Hepatocyte (in vitro differentiated cells): ENCODE data around the gene TNFSF4. TPM values are rescaled to one million over a fixed set of nuclear protein-coding genes. Genes with fewer than 3 reads are reported as not detected.
"Not testable (repeated sequence)": the region's sequence is repeated elsewhere in the genome, so short reads cannot be mapped to it uniquely, and the experiment has no call there.

Experiments
- DNase-seq: peaks from one replicate; pipeline ENCODE4 v3.0.0-alpha.2; 2016; ENCODE audit warnings: low spot score
- H2AFZ ChIP-seq: fragments of 200-600 bp; sonication (generic); 2 replicates; pipeline ENCODE4 v1.6.0; 2016; ENCODE audit warnings: antibody characterized with exemption, mild to moderate bottlenecking
- H3K27ac ChIP-seq: fragments of 200-600 bp; sonication (generic); 2 replicates; pipeline ENCODE4 v1.5.1; 2016; ENCODE audit warnings: mild to moderate bottlenecking
- H3K27me3 ChIP-seq: fragments of 200-600 bp; sonication (generic); 2 replicates; pipeline ENCODE4 v1.6.1; 2016
- H3K36me3 ChIP-seq: fragments of 200-600 bp; sonication (generic); replicated peaks from 2 replicates; pipeline ENCODE4 v1.5.1; 2016; ENCODE audit warnings: low read depth; ENCODE audit not compliant: insufficient read depth
- H3K4me1 ChIP-seq: fragments of 200-600 bp; sonication (generic); 2 replicates; pipeline ENCODE4 v1.5.1; 2016; ENCODE audit warnings: mild to moderate bottlenecking, moderate library complexity; ENCODE audit not compliant: insufficient read depth
- H3K4me2 ChIP-seq: fragments of 200-600 bp; sonication (generic); 2 replicates; pipeline ENCODE4 v1.6.0; 2016
- H3K4me3 ChIP-seq: fragments of 200-600 bp; sonication (generic); 2 replicates; pipeline ENCODE4 v1.5.1; 2016; ENCODE audit warnings: mild to moderate bottlenecking
- H3K79me2 ChIP-seq: fragments of 200-600 bp; sonication (generic); 2 replicates; pipeline ENCODE4 v1.6.0; 2017; ENCODE audit warnings: mild to moderate bottlenecking
- H3K9me2 ChIP-seq: fragments of 200-600 bp; sonication (generic); replicated peaks from 2 replicates; pipeline ENCODE4 v1.6.0; 2017; ENCODE audit warnings: mild to moderate bottlenecking; ENCODE audit not compliant: insufficient read depth
- H3K9me3 ChIP-seq: fragments of 200-600 bp; sonication (generic); 2 replicates; pipeline ENCODE4 v1.5.1; 2016; ENCODE audit warnings: low read depth, mild to moderate bottlenecking
- H4K20me1 ChIP-seq: fragments of 200-600 bp; sonication (generic); 2 replicates; pipeline ENCODE4 v1.6.0; 2016; ENCODE audit warnings: mild to moderate bottlenecking; ENCODE audit not compliant: insufficient read depth, poor library complexity, severe bottlenecking
- CTCF ChIP-seq: fragments of 200-600 bp; sonication (generic); IDR thresholded peaks from 2 replicates; pipeline ENCODE4 v1.5.1; 2016; ENCODE audit warnings: antibody characterized with exemption, mild to moderate bottlenecking; ENCODE audit not compliant: poor library complexity
- EZH2 ChIP-seq: fragments of 200-600 bp; sonication (generic); IDR thresholded peaks from 2 replicates; pipeline ENCODE4 v1.6.1; 2016; ENCODE audit warnings: antibody characterized with exemption, mild to moderate bottlenecking, borderline replicate concordance
- EZH2phosphoT487 ChIP-seq: fragments of 200-600 bp; sonication (generic); IDR thresholded peaks from one replicate; pipeline ENCODE4 v1.6.1; 2018; ENCODE audit warnings: antibody characterized with exemption, mild to moderate bottlenecking, low read depth, moderate library complexity; ENCODE audit not compliant: unreplicated experiment, severe bottlenecking
- WGBS: methylation state at CpG from one replicate; pipeline ENCODE4 v1.1.6; 2016; ENCODE audit warnings: low lambda C conversion rate; ENCODE audit errors: missing lambda C conversion rate; 5-methylcytosine and 5-hydroxymethylcytosine counted together
- polyA plus RNA-seq: library from polyadenylated mRNA; unstranded; fragments of >200 nt; fragmentation: Nextera tagmentation; extraction: Ambion mirVana; gene quantifications from 2 replicates; pipeline ENCODE4 v1.2.1, GENCODE V29; 2016
- total RNA-seq: library from RNA; depleted of rRNA; stranded (reverse); fragments of >200 nt; gene quantifications from 2 replicates; pipeline ENCODE4 v1.2.3, GENCODE V29; 2014

Gene TNFSF4
- total and polyA plus RNA-seq, 2 experiments from 2014 or later: 0.80 to 3.9 TPM

GRCh38 chr1:173234899-173235298 lies 27.8 kb upstream of the TNFSF4 start:
- H3K27me3 ChIP-seq: no peaks in the 10 kb centered on the region
- WGBS: 94% methylated on average over 4 of the region's 4 CpGs
- no peak overlapping the region for H3K4me2 ChIP-seq
- no peaks in the 10 kb centered on the region for H3K79me2 ChIP-seq
- H3K9me3 ChIP-seq: no peaks in the 10 kb centered on the region
- H3K36me3 ChIP-seq: no peaks in the 10 kb centered on the region
- H2AFZ ChIP-seq: no peak overlapping the region
- no peaks in the 10 kb centered on the region for H3K9me2 ChIP-seq
- no peak for DNase-seq
- TF ChIP-seq EZH2phosphoT487 (no peak), CTCF (no peak), EZH2 (no peak)
- H4K20me1 ChIP-seq: no peaks in the 10 kb centered on the region
- H3K4me3 ChIP-seq: no peak overlapping the region
- H3K27ac ChIP-seq: no peak overlapping the region
- no peaks in the 10 kb centered on the region for H3K4me1 ChIP-seq

- not testable (repeated sequence) for H3K36me3 ChIP-seq, H3K27ac ChIP-seq, H3K4me1 ChIP-seq, H3K4me2 ChIP-seq, DNase-seq, H3K9me3 ChIP-seq, H2AFZ ChIP-seq, H3K79me2 ChIP-seq, H3K4me3 ChIP-seq, H4K20me1 ChIP-seq, H3K27me3 ChIP-seq, H3K9me2 ChIP-seq
- WGBS: 95% methylated on average over 3 of the region's 3 CpGs
Observed at GRCh38 chr1:173234434-173234833, 27.3 kb upstream of the TNFSF4 start.

GRCh38 chr1:173229031-173229430 lies 21.9 kb upstream of the TNFSF4 start:
- not testable (repeated sequence) for H4K20me1 ChIP-seq, H3K27ac ChIP-seq, H3K9me2 ChIP-seq, H3K4me1 ChIP-seq, H3K9me3 ChIP-seq, H3K79me2 ChIP-seq, H2AFZ ChIP-seq, DNase-seq, H3K4me2 ChIP-seq, H3K36me3 ChIP-seq, H3K27me3 ChIP-seq, H3K4me3 ChIP-seq
- WGBS: 91% methylated on average over 3 of the region's 3 CpGs

GRCh38 chr1:173224949-173225348 lies 17.8 kb upstream of the TNFSF4 start:
- no peaks in the 10 kb centered on the region for H3K4me1 ChIP-seq

More at GRCh38 chr1:173224949-173225348, 17.8 kb upstream of the TNFSF4 start:
- Histone ChIP-seq H3K9me3 (no peaks in the 10 kb centered on the region), H3K27me3 (no peaks in the 10 kb centered on the region), H4K20me1 (no peaks in the 10 kb centered on the region), H3K36me3 (no peaks in the 10 kb centered on the region), H3K27ac (no peak overlapping the region), H3K4me3 (no peak overlapping the region), H3K9me2 (no peaks in the 10 kb centered on the region), H2AFZ (no peak overlapping the region), H3K4me2 (no peak overlapping the region), H3K79me2 (no peaks in the 10 kb centered on the region)
- no peak for DNase-seq
- TF ChIP-seq EZH2phosphoT487 (no peak), CTCF (no peak)
